ENCODE results near the gene PIEZO2. TPM values are rescaled to one million over a fixed set of nuclear protein-coding genes. Genes with fewer than 3 reads are reported as not detected.
A peak's percentile ranks its signal among the peaks of the same experiment; 100 is the strongest.

Gene PIEZO2
- total and polyA plus RNA-seq, 4 donors, result 2.6 to 233 (median 18.8) TPM

DNA sequence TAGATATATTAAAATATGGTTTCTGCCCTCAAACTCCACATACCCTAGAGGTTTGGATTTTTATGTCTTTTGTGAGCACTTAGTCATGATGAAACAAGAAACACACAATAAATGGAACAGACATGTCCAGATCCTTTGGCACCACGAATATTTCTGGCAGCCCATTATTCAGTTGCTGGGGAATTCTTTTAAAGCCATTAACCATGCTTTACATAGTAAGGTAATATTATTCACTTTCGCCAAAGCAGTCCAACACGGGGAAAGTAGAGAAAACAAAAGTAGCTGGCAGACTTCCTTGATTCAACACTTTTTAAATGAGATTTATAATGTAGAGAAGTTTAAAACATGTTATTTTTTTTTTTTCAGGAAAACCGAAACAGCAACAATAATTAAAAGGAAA is 235.4 kb downstream of the PIEZO2 start:
- Histone ChIP-seq H3K27me3 (ENCODE audit: control insufficient read depth in 3 of 3, insufficient read depth in 3 of 3, low read length in 2 of 3) (no peaks in the 10 kb centered on the region), H3K9me3 (ENCODE audit: control insufficient read depth in 4 of 4, insufficient read depth in 3 of 4, low read length in 3 of 4) (no peaks in the 10 kb centered on the region), H3K27ac (ENCODE audit: low read depth in 1 of 2, low read length in 1 of 2) (no peak overlapping the region), H3K4me1 (ENCODE audit: control insufficient read depth in 5 of 5, insufficient read depth in 5 of 5, low read length in 5 of 5) (peaks cover 0 to 19% (median 0%) of the 10 kb centered on the region in 5 donors), H3K9ac (ENCODE audit: insufficient read depth in 1 of 2, low read length in 2 of 2) (no peak overlapping the region), H3K36me3 (ENCODE audit: control insufficient read depth in 4 of 4, insufficient read depth in 4 of 4, low read length in 4 of 4) (peaks cover 0 to 22% (median 0%) of the 10 kb centered on the region in 4 donors), H3K4me3 (no peak overlapping the region)
- peak in 1 of 3 donors; percentile 15 for DNase-seq
- no peak for ATAC-seq (ENCODE audit: insufficient read depth, low FRiP score)
- no peak for TF ChIP-seq CTCF (IDR thresholded peaks at IDR 0.05; ENCODE audit: control extremely low read depth, extremely low read depth)
- WGBS, 2 donors, result 69 to 84% methylated on average over 4 of the region's 4 CpGs

GRCh38 chr18:10912790-10913545 is 236.4 kb downstream of the PIEZO2 start:
- Histone ChIP-seq H3K9ac (ENCODE audit: insufficient read depth in 1 of 2, low read length in 2 of 2) (peak overlapping the region in 1 of 2 donors; percentile 1), H3K36me3 (ENCODE audit: control insufficient read depth in 4 of 4, insufficient read depth in 4 of 4, low read length in 4 of 4) (peaks cover 0 to 27% (median 3%) of the 10 kb centered on the region in 4 donors), H3K27ac (ENCODE audit: low read depth in 1 of 2, low read length in 1 of 2) (no peak overlapping the region), H3K9me3 (ENCODE audit: control insufficient read depth in 4 of 4, insufficient read depth in 3 of 4, low read length in 3 of 4) (no peaks in the 10 kb centered on the region), H3K27me3 (ENCODE audit: control insufficient read depth in 3 of 3, insufficient read depth in 3 of 3, low read length in 2 of 3) (no peaks in the 10 kb centered on the region), H3K4me1 (ENCODE audit: control insufficient read depth in 5 of 5, insufficient read depth in 5 of 5, low read length in 5 of 5) (peaks cover 0 to 19% (median 0%) of the 10 kb centered on the region in 5 donors), H3K4me3 (no peak overlapping the region)
- no peak for ATAC-seq (ENCODE audit: insufficient read depth, low FRiP score)
- DNase-seq, result peak; percentile 76 to 90 (median 89)
- WGBS, 2 donors, result 74 to 89% methylated on average over 6 of the region's 6 CpGs
- no peak for TF ChIP-seq CTCF (IDR thresholded peaks at IDR 0.05; ENCODE audit: control extremely low read depth, extremely low read depth)

DNA sequence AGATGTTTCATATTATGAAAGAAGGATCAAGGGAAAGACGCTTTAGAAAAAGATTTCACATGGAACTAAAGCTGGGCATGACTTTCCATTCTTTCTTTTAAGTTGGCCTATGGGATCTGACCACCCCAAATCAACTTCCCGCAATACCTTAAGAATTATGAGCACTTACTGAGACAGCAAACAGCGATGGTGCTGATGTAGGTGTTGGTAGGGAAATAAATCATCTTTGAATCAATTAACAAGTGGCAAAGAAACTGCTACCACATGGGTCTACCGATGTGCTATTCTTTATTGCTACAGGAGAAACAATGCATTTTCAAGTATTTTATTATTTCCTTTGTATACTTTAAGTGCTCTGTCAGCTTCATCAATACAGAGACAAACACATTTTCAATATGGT is 239.6 kb downstream of the PIEZO2 start:
- no peaks in the 10 kb centered on the region for H3K27me3 ChIP-seq (ENCODE audit: control insufficient read depth in 3 of 3, insufficient read depth in 3 of 3, low read length in 2 of 3)
- H3K4me1 ChIP-seq (ENCODE audit: control insufficient read depth in 5 of 5, insufficient read depth in 5 of 5, low read length in 5 of 5), result peaks cover 0 to 19% (median 0%) of the 10 kb centered on the region in 5 donors
- WGBS, 2 donors, result 90 to 93% methylated on average over 4 of the region's 4 CpGs
- H3K9me3 ChIP-seq (ENCODE audit: control insufficient read depth in 4 of 4, insufficient read depth in 3 of 4, low read length in 3 of 4), result no peaks in the 10 kb centered on the region
- ATAC-seq (ENCODE audit: insufficient read depth, low FRiP score), result no peak
- no peak for TF ChIP-seq CTCF (IDR thresholded peaks at IDR 0.05; ENCODE audit: control extremely low read depth, extremely low read depth)
- H3K27ac ChIP-seq (ENCODE audit: low read depth in 1 of 2, low read length in 1 of 2), result no peak overlapping the region
- H3K36me3 ChIP-seq (ENCODE audit: control insufficient read depth in 4 of 4, insufficient read depth in 4 of 4, low read length in 4 of 4), result peaks cover 0 to 26% (median 3%) of the 10 kb centered on the region in 4 donors
- DNase-seq, result no peak
- no peak overlapping the region for H3K9ac ChIP-seq (ENCODE audit: insufficient read depth in 1 of 2, low read length in 2 of 2)
- H3K4me3 ChIP-seq, result no peak overlapping the region
